Measurements from ENCODE around the gene ART3. TPM values are rescaled to one million over a fixed set of nuclear protein-coding genes. Genes with fewer than 3 reads are reported as not detected.

The ART3 gene
- not detected in 2 replicates for polyA plus RNA-seq (2012; rRNA removed)
- polyA plus RNA-seq (2012; cell fraction: cytosol; rRNA removed) = not detected in 2 replicates
- not detected in 2 replicates for polyA plus RNA-seq (2012; cell fraction: nucleus; rRNA removed)

- Histone ChIP-seq H3K9ac (no peak within 1 kb of the TSS), H3K9me3 (no peaks in the 10 kb centered on the region), H3K36me3 (replicated peaks in 1 of 2; ENCODE audit: control insufficient read depth in 1 of 2, insufficient read depth in 2 of 2, low read length in 1 of 2) (no peaks in the 10 kb centered on the region), H3F3A (replicated peaks; ENCODE audit: insufficient read depth) (no peaks in the 10 kb centered on the region), H3K4me3 (ENCODE audit: low read depth in 2 of 2, low read length in 1 of 2) (no peak within 1 kb of the TSS), H2AFZ (ENCODE audit: low read depth) (no peak within 1 kb of the TSS), H3K79me2 (ENCODE audit: insufficient read depth) (no peaks in the 10 kb centered on the region), H3K9me2 (no peaks in the 10 kb centered on the region), H3K4me2 (no peak within 1 kb of the TSS), H3K27ac (ENCODE audit: low read depth in 2 of 2, low read length in 1 of 2) (no peak within 1 kb of the TSS), H3K27me3 (ENCODE audit: insufficient read depth) (no peaks in the 10 kb centered on the region), H4K20me1 (ENCODE audit: insufficient read depth) (no peaks in the 10 kb centered on the region), H3K4me1 (ENCODE audit: control insufficient read depth in 1 of 2, insufficient read depth in 2 of 2, low read depth in 1 of 2, low read length in 1 of 2) (no peaks in the 10 kb centered on the region)
- WGBS (ENCODE audit: low lambda C conversion rate) = 91% methylated on average over 1 of the region's 1 CpG
- CTCF ChIA-PET = interaction anchor here (2.7 kb wide), 1 partner anchor 78 kb away, joined by 15 read pairs; no protein-coding TSS in a partner anchor
- POLR2A ChIA-PET = no interaction called here
- no peak for DNase-seq
- no peak for TF ChIP-seq MAX (IDR thresholded peaks at IDR 0.05; ENCODE audit: low read depth)
- no peak for TF ChIP-seq FOXM1 (IDR thresholded peaks at IDR 0.05; ENCODE audit: low read depth)
- TF ChIP-seq RAD21 (IDR thresholded peaks at IDR 0.05; ENCODE audit: low read length) = no peak
- no peak for TF ChIP-seq USF2 (IDR thresholded peaks at IDR 0.05; ENCODE audit: borderline replicate concordance, low read depth, low read length)
- no peak for TF ChIP-seq CHD2 (IDR thresholded peaks at IDR 0.05; ENCODE audit: low read length, partially characterized antibody)
- TF ChIP-seq GATA2 (CRISPR knock-in tag; IDR thresholded peaks at IDR 0.05) = no peak
- no peak for TF ChIP-seq IRF3 (IDR thresholded peaks at IDR 0.05; ENCODE audit: low read depth, low read length)
- TF ChIP-seq JUND (IDR thresholded peaks at IDR 0.05) = no peak
- no peak for TF ChIP-seq EP300 (IDR thresholded peaks at IDR 0.05; ENCODE audit: borderline replicate concordance in 1 of 2, low read depth in 1 of 2, low read length in 1 of 2)
- TF ChIP-seq TCF12 (IDR thresholded peaks at IDR 0.05) = no peak
- TF ChIP-seq EZH2phosphoT487 (IDR thresholded peaks at IDR 0.05; ENCODE audit: borderline replicate concordance, low read depth) = no peak
- TF ChIP-seq TAF1 (IDR thresholded peaks at IDR 0.05; ENCODE audit: borderline replicate concordance, low read depth, low read length) = no peak
- no peak for TF ChIP-seq REST (IDR thresholded peaks at IDR 0.05; ENCODE audit: low read depth, low read length)
Measured at GRCh38 chr4:76074468-76074867, at the start of gene ART3. ART3 (plus strand) TSS chr4:76074709; CDS start chr4:76075890, 1,181 bp downstream.

Measured in SK-N-SH (cell line).